Right ventricle myocardium superior (tissue), 1 donor: ENCODE data around the gene PBX1. TPM values are rescaled to one million over a fixed set of nuclear protein-coding genes. Genes with fewer than 3 reads are reported as not detected.
"Not testable (repeated sequence)": the region's sequence is repeated elsewhere in the genome, so short reads cannot be mapped to it uniquely, and the experiment has no call there.

Experiments
- ATAC-seq: fragments of 200-7000 bp; cut with Tn5 transposase; one replicate; pipeline ENCODE4 v1.9.1; 2020; ENCODE audit warnings: mild to moderate bottlenecking; ENCODE audit not compliant: poor library complexity
- DNase-seq: peaks from one replicate; pipeline ENCODE4 v3.0.0-alpha.2; 2020
- intact Hi-C: fragments of 100-400 bp; cut with DNase I; formaldehyde crosslinking; loops from one replicate; pipeline ENCODE4 v1.11.2; 2022
- long read RNA-seq: library from polyadenylated mRNA; unstranded; transcript quantifications from one replicate; pipeline ENCODE4 v2.0.0, GENCODE V29; 2021
- total RNA-seq: library from RNA; stranded (reverse); fragmentation: NEBNext Ultra II Directional; extraction: Animal tissue kit (Norgen Biotek cat#: 25700); gene quantifications from one replicate; pipeline ENCODE4 v1.2.1, GENCODE V29; 2021
- donor health status: DM: no; HTN: yes; CAD: no; lungs with severe emphysema.

PBX1 gene
- total RNA-seq = 69.1 TPM
- long read RNA-seq, full-length matches to known transcripts = 1 of 18 reads
- long read RNA-seq, partial matches to known transcripts = 2 of 18 reads
- long read RNA-seq, other reads (novel, unspliced or antisense) = 15 of 18 reads

DNA sequence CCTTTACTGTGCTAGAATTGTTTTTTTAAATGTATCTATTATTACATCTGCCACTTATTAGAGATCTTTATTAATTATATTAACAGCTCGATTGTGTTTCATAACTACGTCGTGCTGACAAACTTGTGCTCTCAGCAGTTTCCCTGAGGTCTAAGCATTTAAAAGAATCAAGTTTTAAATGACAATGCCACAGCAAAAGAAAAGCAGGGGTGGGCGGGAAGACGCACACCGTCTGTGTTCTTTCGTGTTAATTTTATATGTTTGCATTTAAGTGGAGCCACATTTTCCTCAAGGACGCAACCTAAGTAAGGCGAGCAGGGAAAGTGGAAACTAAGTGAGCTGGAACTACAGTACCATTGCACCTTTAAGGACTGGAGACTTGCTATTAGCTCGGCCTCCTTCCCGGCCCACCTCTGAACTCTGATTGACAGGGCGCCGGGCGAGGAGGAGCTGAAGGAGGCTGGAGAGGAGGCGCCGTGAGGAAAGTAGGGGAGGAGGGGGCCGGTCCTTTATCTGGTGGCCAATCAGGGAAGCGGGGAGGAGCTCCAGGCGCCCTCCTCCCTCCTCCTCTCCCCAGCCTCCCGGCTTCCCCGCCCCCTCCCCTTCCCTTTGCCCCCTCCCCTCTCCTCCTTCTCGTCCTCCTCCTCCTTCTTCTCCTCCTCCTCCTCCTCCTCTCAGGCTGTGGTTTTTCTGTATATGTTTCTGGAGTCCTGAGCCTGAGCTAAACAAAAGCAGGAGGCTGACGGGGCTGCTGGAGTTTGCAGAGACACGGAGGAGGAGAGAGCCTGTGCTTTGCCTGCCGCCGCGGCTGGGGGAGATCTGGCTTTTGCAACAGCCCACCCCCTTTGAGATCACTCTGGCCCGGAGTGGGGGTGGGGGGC is at the start of gene PBX1:
Gene PBX1, plus strand, starts transcription at position 724 of the 881 bp plus-strand sequence.
- peak; percentile 97 for ATAC-seq

DNA sequence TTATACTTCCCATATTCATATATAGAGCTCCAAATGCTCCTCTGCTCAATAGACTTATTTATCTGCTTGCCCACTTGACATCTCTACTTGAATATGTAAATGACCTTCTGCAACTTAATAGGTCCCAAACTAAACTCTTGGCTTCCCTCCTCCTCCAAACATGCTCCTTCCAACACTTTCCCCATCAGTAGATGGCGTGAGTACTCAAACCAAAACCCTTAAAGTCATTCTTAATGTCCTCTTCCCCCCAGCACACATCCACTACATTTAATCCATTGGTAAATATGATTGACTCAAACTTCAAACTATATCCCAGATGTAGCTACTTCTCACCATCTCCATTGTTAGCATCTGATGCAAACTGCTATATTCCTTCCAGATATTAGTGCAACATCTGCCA is 48.5 kb upstream of the PBX1 start:
- no peak for ATAC-seq
- no peak for DNase-seq
- intact Hi-C loops = no loop called here

More for the DNA sequence above, at the start of gene PBX1:
- peak; percentile 98 for DNase-seq
- intact Hi-C loops = no loop called here

DNA sequence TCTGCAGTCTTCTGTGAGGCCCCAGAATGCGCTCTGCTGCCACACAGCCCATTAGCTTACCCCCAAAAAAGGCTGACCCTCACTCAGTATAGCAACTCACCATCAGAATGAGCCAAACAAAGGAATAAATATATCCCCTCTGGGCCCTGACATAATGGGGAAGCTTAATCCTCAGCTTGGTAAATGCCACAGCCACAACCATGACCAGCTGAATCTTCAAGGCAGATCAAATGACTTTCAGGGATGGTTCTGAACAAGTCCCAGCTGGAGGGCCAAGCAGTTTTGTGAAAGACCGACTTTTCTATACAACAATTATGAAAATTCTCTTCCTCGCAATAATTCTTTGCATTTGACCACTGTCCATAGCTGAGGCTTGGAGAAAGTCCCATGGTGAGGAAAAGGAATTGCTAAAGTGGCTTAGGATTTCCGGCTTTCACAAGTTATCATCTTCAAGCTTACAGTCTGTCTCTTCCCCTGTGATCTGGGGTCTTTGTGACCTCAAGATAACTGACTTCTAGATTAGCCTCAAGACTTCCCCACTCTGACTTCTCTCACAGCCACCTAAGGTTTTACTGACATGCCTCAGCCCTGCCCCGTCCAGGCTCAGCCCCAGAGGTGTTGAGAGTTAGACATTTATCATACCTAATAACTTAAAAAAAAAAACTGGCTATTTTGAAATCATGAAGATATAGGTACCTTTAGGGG is 47.8 kb upstream of the PBX1 start:
- intact Hi-C loops = no loop called here
- ATAC-seq (no peak), DNase-seq (no peak)

DNA sequence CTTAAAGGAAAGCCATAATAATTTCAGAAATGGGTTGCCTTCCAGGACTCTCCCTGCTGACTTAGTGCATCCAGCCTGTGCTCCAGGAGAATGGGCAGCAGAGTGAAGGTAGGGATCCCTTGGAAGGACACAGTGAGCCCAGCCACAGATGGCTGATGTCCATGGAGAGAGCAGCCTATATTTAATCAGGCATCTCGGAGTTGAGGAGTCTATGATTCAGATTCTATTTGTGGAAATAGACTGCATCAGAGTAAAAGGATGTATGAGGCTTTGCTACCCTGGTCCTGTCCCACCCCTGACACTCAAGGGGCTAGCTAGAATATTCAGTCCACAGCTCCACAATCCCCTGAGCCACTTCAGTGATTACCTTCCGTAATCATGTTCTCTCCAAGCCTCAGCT is 43.8 kb upstream of the PBX1 start:
- no peak for DNase-seq
- peak; percentile 84 for ATAC-seq
- intact Hi-C loops = no loop called here

DNA sequence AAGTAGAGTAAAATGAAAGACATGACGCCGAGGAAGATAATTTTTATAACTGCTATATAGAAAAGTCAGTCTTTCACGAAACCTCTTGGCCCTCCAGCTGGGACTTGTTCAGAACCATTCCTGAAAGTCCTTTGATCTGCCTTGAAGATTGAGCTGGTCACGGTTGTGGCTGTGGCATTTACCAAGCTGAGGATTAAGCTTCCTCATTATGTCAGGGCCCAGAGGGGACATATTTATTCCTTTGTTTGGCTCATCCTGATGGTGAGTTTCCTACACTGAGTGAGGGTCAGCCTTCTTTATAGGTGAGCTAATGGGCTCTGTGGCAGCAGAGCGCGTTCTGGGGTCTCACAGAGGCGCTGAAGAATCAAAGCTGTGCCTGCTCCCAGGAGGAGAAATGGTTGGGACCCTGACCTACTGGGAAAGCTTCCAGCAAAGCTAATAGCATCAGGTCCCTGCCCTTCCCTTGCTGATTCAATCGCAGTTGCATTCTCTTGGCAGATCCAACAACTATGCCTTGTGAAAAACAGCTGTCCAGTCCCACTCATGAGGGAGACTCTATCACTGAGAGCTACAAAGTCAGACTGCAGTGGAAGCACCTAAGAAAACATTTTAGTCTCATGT is 43.2 kb upstream of the PBX1 start:
- DNase-seq = no peak
- intact Hi-C loops = no loop called here
- peak; percentile 48 for ATAC-seq

DNA sequence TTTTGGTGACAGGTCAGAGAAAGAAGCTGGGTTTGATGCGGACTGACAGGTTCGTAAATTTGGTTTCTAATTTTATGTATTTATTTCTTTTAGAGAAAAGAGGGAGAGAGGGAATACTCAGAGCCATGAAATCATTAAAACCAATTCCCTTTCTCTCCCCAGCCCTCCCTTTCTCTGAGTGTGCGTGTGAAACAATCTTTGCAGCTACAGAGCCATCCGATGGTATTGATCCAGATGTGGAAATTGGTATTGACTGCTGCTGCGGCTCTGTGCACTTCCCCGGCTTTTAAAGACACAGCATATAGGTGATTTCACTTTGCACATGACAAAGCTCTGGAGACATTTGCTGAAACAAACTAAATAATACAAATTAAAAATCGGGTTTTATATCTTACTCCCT is 42.4 kb upstream of the PBX1 start:
- no peak for DNase-seq
- intact Hi-C loops = no loop called here
- ATAC-seq = no peak

DNA sequence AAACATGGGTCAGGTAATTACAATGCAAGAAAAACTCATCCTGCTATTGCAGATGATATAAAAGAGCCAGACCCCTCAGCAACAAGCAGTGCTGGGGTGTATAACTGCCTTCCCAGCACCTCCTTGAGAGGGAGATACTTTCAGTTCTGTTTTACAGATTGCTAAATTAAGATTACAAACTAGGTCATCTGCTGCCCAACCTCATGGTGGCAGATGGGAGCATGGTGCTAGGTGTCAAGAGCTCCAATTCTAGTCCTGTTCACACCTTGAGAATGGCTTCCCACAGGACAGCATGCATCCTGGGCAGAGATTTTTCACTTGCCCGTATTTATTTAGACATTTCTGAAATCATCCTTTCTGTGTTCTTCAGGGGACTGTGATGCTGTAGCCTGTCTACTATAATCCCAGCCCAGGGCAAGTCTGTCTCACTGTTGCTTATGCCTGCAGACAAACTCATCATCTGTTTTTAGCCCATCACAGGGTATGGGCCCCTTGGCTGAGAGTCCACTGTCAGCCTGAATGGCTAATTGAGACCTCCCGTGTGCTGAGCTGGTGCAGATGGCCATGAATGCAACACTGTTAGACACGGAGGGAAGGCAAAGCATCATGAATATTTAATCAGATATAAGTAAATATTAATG is 40.2 kb upstream of the PBX1 start:
- intact Hi-C loops = no loop called here
- DNase-seq (no peak), ATAC-seq (no peak)

DNA sequence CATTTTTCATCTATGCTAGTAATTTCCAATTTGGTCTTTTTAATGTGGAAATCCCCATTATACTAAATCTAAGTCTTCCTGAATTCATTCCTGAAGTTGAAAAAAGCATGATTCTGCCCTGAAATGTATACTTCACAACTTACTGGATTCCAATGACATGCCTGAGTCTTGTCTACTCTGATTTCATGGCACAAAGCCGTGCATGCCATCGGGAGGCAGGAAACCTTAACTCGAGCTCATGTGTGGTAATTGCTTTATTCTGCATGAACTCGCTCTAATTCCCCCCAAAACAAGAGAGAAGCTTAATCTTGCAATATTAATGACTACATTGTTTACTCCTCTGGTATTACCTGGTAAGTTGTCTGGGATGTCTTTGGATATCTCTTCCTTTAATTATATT is 39.6 kb upstream of the PBX1 start:
- intact Hi-C loops = no loop called here
- ATAC-seq = no peak
- DNase-seq = no peak

DNA sequence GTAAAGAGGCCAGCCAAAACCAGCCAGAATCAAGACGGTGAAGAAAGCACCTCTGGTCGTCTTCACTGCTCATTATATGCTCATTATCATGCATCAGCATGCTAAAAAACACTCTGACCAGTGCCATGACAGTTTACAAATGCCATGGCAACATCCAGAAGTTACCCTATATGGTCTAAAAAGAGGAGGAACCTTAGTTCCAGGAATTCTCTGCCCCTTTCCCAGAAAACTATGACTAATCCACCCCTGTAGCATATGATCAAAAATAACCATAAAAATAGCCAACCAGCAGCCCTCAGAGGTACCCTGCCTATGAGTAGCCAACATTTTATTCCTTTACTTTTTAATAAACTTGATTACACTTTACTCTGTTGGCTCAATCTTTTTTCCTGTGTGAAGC is 34.2 kb upstream of the PBX1 start:
- no peak for DNase-seq
- no peak for ATAC-seq
- intact Hi-C loops = no loop called here

DNA sequence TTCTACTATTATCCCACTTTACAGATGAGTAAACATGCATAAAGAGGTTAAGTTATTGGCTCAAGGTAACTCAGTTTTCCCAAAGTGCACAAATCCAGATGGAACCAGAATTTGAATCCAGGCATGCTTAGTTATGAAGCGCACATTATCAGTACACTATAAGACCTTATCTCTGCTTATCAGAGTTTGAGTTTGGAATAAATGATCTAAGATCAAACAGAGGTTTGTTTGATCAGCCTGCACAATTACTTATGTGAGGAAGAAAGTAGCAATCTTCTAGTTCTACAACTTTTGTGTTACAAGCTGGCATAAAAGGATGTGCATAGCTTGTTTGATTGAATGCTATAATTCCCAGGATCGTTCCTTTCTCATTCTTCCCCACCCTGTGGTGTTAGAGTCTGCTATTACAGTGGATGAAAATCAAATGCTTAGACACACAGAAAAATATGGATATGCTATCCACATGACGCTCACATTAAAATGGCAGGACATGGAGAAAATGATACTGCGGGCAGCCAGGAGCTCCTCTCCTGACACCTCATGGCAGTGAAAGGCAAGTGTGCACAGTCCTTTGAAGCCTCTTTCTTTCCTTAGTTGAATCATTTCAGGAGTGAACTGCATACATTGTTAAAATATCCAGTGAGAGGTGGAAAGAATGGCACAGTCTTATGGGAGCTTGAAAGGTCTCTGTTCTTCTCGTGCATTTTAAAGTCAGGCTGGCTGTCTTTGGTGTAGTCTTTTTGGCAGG is 23.9 kb upstream of the PBX1 start:
- intact Hi-C loops = no loop called here
- DNase-seq (no peak), ATAC-seq (peak; percentile 57)

DNA sequence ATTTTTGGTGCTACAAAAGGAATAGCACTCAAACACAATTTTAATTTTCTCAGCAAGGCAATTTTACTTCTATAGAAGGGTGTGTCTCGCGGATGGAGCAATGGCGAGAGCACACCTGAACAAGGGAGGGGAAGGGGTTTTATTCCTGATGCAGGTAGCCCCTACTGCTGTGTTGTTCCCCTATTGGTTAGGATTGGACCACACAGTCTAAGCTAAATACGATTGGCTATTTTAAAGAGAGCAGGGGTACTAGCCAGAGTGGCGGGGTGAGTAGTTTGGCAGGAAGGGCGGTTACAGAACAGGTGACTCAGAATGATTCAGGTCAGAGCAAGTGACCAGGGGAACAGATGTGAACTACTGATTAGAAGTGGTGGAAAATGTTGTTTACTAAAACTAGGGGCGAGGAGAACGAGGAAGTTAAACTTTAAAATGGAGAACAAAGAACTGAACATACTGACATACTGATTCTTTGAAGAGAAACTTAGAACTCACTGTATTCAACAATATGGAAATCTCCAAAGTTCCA is 6.5 kb upstream of the PBX1 start:
- DNase-seq, intact Hi-C loops, ATAC-seq: not testable (repeated sequence)

DNA sequence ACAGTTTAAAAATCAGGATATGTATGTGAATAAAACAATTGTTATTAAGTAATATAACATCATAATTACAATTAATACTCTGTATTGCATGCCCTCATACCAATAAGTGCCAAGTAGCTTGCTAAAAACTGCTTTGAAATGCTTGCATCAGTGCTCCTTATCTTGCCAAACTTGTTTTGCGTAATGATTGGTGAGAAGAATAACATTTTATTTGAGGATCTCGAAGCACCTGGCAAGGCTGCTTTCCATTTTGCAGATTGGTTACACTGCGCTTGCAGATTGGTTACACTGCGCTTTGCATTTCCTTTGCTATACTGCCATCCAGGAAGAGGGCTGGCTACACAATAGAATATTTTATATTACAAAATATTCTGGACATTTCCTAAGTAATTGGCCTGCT is 1.7 kb upstream of the PBX1 start:
- ATAC-seq = no peak
- DNase-seq = no peak
- intact Hi-C loops = no loop called here

DNA sequence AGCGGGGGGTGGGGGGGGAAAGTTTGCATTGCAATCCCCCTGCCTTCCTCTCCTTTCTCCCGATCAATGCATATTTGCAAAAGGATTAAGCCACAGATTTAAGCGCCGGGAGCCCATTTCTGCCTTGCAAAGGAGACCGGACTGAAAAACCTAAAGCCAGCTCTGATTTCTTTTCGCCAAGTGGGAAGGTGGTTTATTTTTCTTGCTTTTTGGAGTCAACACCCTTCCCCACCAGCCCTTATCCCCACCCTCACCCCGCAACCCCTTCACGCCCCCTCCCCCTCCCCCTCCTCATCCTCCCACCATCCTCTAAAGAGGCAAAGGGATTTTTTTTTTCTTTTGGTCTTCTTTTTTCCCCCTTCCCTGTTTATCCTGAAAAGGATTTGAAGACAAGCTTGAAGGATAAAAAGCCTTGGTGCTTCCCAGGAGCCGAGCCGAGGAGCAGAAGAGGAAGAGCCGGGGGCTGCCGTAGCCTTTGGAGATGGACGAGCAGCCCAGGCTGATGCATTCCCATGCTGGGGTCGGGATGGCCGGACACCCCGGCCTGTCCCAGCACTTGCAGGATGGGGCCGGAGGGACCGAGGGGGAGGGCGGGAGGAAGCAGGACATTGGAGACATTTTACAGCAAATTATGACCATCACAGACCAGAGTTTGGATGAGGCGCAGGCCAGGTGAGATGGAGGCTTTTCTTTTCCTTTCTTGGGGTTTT is 513 bp downstream of the PBX1 start:
- intact Hi-C loops = loop anchor here (5.0 to 10.0 kb wide), 2 partner anchors 55 to 228 kb away; no protein-coding TSS in a partner anchor
- ATAC-seq = peak; percentile 28
- peak; percentile 61 for DNase-seq

DNA sequence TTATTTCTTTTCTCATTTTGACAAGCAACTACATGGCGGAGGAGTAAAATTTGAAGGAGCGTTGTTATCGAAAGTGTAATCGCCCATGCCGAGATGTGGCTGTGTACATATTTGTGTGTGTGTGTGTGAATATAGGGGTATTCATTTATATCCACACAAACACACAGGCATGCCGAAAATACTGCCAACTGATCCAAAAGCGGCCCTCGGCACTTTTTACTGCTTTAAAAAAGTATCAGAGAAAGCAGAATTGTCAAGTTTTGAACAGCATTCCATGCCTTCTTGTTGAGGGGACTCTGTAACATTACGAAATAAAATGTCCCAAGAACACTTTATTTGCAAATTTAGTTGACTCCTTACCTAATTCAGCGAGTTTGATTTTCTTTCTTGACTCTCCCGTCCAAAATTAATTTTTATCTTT is 1.1 kb downstream of the PBX1 start:
- ATAC-seq (no peak), DNase-seq (no peak)
- intact Hi-C loops = loop anchor here (5.0 to 10.0 kb wide), 2 partner anchors 55 to 227 kb away; no protein-coding TSS in a partner anchor

DNA sequence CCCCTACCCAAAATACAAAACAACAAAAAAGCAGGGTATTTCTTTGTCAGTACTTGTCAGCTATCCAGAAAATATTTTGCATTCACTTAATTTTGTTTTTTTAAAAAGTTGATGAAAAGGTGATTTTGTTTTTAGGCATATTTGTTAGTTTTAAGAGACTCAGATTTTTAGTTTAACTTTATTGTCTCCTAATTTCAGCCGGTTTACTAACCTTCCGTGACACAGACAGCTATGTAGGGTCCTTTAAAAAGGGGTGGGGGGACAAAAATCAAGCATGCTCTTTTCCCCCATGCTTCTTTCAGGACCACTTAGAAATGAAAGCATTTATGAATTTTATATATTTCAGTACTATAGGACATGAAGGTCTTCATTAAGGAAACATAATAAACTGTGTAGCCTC is 1.6 kb downstream of the PBX1 start:
- DNase-seq (no peak), ATAC-seq (no peak)
- intact Hi-C loops = loop anchor here (5.0 to 10.0 kb wide), 2 partner anchors 54 to 227 kb away; no protein-coding TSS in a partner anchor

DNA sequence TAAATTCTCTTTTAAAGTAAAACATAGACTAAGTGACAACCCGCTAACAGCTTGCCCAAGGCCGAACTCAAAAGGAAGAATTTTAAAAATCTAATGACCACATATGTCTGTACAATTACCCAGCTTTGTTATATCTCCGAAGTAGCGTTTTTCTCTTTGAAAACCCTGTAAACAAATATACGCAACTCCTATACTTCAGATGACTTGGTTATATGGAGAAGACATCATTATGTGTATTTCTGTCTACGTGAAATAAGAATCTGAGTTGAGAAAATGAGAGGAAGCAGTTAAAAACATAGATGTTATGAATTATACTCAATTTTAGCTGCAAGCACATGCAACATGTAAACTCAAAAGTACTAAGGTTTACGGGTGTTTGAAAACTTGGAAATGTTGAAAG is 2.0 kb downstream of the PBX1 start:
- DNase-seq = no peak
- no peak for ATAC-seq
- intact Hi-C loops = loop anchor here (5.0 to 10.0 kb wide), 2 partner anchors 54 to 226 kb away; no protein-coding TSS in a partner anchor

DNA sequence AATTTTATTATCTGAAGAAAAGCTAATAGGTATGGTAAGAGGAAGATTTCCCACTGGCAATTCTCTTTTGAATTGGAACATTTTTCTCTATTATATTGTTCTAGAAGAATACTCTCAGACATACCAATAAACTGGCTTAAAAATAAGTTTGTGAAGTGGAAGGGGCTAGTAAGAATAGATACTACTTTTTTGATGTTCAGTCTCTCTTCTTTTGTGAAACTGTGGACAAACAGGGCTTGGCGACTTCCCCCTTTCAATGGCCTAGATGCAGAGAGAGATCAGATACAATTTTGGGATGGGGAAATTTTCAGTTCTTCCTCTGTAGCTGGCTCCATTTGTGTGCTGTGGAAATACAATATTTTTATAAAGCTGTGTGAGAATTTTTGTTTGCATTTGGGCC is 2.5 kb downstream of the PBX1 start:
- no peak for DNase-seq
- intact Hi-C loops = loop anchor here (5.0 to 10.0 kb wide), 2 partner anchors 53 to 226 kb away; no protein-coding TSS in a partner anchor

More for the DNA sequence above, 2.5 kb downstream of the PBX1 start:
- no peak for ATAC-seq
